Gastrocnemius medialis (tissue), 4 donors: ENCODE data around the gene RUNX1.

ENCODE experiments used
- POLR2A ChIP-seq, 2 donors: fragments of 450-650 bp; IDR thresholded peaks; one replicate each; pipeline ENCODE4 v1.6.1; 2017; ENCODE audit warnings: antibody characterized with exemption in 2 of 2, mild to moderate bottlenecking in 2 of 2, moderate library complexity in 2 of 2
- TF ChIP-seq, protein P1 (sequence below), 5 experiments: fragments of 450-650 bp in 3 of 5; fragments of 200-600 bp in 2 of 5; sonication (generic) in 2 of 5; IDR thresholded peaks in 4 of 5; conservative IDR thresholded peaks in 1 of 5; 1 replicate in 4 of 5; 2 replicates in 1 of 5; pipeline ENCODE4 v1.5.1; 2016 to 2019; ENCODE audit warnings: antibody characterized with exemption in 5 of 5, mild to moderate bottlenecking in 3 of 5, moderate library complexity in 3 of 5

DNA sequence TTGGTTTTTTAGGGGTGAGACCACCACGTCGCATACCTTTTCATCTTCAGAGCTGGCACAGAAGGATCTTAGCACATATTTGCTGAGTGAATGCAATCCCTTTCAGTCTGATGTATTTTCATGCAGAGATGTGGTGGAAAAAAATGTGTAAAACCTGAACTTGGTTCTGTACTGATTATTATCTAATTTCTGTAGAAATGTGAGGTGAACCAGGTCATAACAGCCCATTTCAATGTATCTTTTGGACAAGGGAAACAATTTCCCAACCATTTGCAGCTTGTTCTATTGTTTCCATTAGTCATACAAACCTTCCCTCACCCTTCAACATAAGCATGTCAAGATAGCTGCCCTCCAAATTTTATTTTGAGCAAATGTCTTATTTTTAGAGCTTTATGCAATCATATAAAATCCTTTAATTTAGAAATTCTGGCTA lies 46.8 kb upstream of the RUNX1 start:
- TF ChIP-seq, protein P1, sequence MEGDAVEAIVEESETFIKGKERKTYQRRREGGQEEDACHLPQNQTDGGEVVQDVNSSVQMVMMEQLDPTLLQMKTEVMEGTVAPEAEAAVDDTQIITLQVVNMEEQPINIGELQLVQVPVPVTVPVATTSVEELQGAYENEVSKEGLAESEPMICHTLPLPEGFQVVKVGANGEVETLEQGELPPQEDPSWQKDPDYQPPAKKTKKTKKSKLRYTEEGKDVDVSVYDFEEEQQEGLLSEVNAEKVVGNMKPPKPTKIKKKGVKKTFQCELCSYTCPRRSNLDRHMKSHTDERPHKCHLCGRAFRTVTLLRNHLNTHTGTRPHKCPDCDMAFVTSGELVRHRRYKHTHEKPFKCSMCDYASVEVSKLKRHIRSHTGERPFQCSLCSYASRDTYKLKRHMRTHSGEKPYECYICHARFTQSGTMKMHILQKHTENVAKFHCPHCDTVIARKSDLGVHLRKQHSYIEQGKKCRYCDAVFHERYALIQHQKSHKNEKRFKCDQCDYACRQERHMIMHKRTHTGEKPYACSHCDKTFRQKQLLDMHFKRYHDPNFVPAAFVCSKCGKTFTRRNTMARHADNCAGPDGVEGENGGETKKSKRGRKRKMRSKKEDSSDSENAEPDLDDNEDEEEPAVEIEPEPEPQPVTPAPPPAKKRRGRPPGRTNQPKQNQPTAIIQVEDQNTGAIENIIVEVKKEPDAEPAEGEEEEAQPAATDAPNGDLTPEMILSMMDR (IDR thresholded peaks at IDR 0.05 in 4 of 5, conservative IDR thresholded peaks at IDR 0.05 in 1 of 5), result no peak
- TF ChIP-seq POLR2A (IDR thresholded peaks at IDR 0.05), result no peak
